Mucosa of gallbladder (tissue), 1 donor: ENCODE results near the gene ANKRD39. TPM values are rescaled to one million over a fixed set of nuclear protein-coding genes. Genes with fewer than 3 reads are reported as not detected.
A peak's percentile ranks its signal among the peaks of the same experiment; 100 is the strongest.
"Not testable (repeated sequence)": the region's sequence is repeated elsewhere in the genome, so short reads cannot be mapped to it uniquely, and the experiment has no call there.

Experiments used
- DNase-seq: peaks from one replicate; pipeline ENCODE4 v3.0.0-alpha.2; 2020; ENCODE audit warnings: low spot score
- total RNA-seq: library from RNA; stranded (reverse); gene quantifications from one replicate; pipeline ENCODE4 v1.2.1, GENCODE V29; 2021
- donor health status: DM: no; HTN: no; CAD: no.

Gene ANKRD39
- total RNA-seq, 1 donor from 2014 or later: 19.1 TPM

GRCh38 chr2:96808176-96808837 lies 49.5 kb downstream of the ANKRD39 start:
- no peak for DNase-seq

- DNase-seq: no peak
Observed at GRCh38 chr2:96807127-96807471, 50.7 kb downstream of the ANKRD39 start.

- DNase-seq: no peak
Observed at GRCh38 chr2:96806468-96807126, 51.2 kb downstream of the ANKRD39 start.

GRCh38 chr2:96805946-96806345 lies 51.9 kb downstream of the ANKRD39 start:
- not testable (repeated sequence) for DNase-seq

- no peak for DNase-seq
Observed at GRCh38 chr2:96804986-96805385, 52.8 kb downstream of the ANKRD39 start.

- DNase-seq: no peak
Observed at GRCh38 chr2:96802721-96803120, 55.1 kb downstream of the ANKRD39 start.

- no peak for DNase-seq
Observed at GRCh38 chr2:96801786-96802595, 55.8 kb downstream of the ANKRD39 start.

GRCh38 chr2:96801005-96801785 lies 56.6 kb downstream of the ANKRD39 start:
- DNase-seq: peak; percentile 68

- no peak for DNase-seq
Observed at GRCh38 chr2:96800061-96801004, 57.5 kb downstream of the ANKRD39 start.

GRCh38 chr2:96799623-96799935 lies 58.2 kb downstream of the ANKRD39 start:
- no peak for DNase-seq

GRCh38 chr2:96798733-96799622 lies 58.8 kb downstream of the ANKRD39 start:
- DNase-seq: no peak

Other genes with a start within 250 kb of the ANKRD39 start
- 38.7 TPM for gene KANSL3, start 219.7 kb downstream of the ANKRD39 start, total RNA-seq
- 1.1 TPM for gene FER1L5, start 215.3 kb downstream of the ANKRD39 start, total RNA-seq
- gene LMAN2L, start 118.0 kb downstream of the ANKRD39 start, total RNA-seq: 28.0 TPM
- 14.1 TPM for gene CNNM4, start 97.1 kb downstream of the ANKRD39 start, total RNA-seq
- gene CNNM3, start 41.7 kb downstream of the ANKRD39 start, total RNA-seq: 65.2 TPM
- gene ANKRD23, start 14.0 kb downstream of the ANKRD39 start, total RNA-seq: 6.9 TPM
- gene SEMA4C, start 12.1 kb upstream of the ANKRD39 start, total RNA-seq: 42.3 TPM
- gene FAM178B, start 128.6 kb upstream of the ANKRD39 start, total RNA-seq: 0.92 TPM
- 12.7 TPM for gene FAHD2B, start 236.9 kb upstream of the ANKRD39 start, total RNA-seq